Stimulated activated CD4-positive, alpha-beta T cell treated with anti-CD3 and anti-CD28 coated beads, Interleukin-1b, Interleukin-23, amount 100 ng/mL, for 1 hour (primary cell): ENCODE results near the gene NUDT3.
"Not testable (repeated sequence)": the region's sequence is repeated elsewhere in the genome, so short reads cannot be mapped to it uniquely, and the experiment has no call there.

Source experiments
- DNase-seq, 2 donors: peaks; one replicate each; pipeline ENCODE4 v3.0.0-alpha.2; 2020; ENCODE audit warnings: low read depth in 2 of 2

NUDT3 gene

DNA sequence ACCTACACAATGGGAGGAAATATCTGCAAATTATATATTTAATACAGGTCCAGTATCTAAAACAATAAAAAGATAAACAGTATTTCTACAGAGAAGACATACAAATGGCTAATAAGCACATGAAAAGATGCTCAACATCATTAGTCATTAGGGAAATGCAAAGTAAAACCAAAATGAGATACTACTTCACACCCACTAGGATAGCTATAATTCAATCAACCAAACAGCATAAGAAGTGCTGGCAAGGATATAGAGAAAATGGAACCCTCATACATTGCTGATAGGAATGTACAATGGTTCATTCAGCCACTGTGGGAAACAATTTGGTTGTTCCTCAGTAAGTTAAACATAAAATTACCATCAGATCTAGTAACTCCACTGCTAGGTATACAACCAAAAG, 48.7 kb downstream of the NUDT3 start:
- no peak for DNase-seq

DNA sequence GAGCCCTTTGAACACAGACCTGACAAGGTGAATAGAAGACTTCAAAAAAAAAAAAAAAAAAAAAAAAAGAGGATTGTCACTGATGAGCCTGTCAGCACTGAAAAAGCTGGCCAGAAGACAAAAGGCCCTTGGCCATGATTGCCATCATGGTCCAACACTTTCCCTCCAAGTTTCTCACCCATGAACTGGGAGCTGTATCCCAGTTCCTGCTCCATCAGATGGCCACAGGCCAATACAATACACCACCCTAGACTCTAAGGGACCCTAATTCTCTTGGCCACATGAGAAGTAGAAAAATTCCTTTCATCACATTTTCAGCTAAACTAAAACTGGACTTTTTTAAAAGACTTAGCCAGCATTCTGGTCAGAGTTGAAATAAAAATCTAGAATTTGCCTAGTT, 50.2 kb downstream of the NUDT3 start:
- no peak for DNase-seq

DNA sequence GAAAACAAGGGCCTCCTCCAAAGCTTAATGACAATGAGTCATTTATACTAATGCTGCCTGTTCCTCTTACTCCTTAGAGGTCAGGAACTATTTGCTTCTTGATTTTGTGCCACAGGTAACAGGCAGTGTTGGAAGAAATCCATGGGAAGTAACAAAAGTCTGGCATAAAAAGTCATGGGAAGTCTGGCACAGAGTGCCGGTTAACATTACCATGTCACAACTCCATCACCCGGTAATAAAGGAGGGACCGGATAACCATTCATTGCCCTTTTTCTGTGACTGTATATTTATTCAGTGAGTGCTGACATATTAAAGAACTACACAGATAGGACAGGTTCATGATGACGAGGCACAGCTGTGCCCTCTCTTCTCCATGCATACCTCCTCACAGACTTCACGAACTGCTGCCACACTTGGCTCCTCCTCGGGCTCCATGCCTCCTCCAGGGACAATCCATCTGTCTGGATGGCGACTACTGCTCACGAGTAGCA, 50.9 kb downstream of the NUDT3 start:
- no peak for DNase-seq

DNA sequence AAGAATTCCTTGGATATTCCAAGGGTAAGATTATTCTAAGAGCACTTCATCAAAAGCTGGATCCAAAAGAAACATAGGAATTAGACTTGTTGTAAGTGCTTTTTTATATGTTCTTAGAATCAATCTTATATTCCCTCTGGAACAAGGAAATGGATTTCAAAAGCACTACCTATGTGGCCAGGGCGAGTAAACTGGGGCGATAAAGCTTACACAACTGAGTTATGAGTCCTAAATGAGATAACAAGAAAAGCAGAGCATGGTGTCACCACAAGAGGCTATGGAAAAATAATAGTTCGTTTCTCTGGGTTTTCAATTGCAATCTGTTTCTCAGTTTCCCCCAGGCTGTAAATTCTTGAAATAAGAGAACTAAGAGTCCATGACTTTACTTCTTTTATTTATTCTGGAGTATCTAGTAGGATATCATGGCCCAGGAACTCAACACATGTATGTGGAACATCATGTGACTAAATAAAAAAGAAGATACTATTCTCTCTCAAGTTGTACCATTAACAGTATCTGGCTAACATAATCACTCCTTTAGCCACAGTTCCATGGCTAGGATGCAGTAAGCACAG, 51.5 kb downstream of the NUDT3 start:
- no peak for DNase-seq

DNA sequence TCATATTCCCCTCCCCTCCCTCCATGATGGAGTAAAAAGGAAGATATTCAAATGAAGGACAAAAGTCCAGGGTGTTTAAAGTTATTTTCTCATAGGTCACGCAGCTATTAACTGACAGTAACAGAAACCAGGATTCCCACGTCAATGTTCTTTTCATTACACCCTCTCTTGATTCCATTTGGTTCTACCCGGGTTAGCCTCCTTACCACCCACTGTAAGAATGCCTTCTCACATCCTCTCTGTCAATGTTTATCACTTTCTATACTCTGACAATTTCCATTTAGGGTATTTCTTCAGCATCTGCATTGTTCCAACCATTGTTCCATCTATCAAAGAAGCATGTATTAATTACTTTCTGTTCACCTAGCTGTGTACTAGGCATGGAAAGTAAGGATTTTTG, 52.1 kb downstream of the NUDT3 start:
- no peak for DNase-seq

DNA sequence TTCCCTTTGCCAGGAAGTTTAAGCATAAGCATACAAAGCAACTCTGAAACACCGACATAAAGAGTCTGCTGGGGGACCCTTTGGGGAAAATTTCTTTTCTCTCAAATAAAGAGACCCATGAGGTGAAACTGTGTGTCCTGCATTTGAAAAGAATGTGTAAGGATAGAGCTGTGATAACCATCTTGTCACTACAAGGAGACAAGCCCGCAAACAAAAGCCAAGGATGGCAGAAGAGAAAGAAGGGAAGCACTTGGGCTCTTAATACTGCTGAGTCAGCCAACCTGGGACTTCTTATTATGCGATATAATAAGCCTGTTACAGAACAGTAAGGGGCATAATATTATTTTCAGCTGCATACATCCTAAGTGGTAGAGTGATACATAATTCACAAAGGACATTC, 52.5 kb downstream of the NUDT3 start:
- DNase-seq, result no peak

DNA sequence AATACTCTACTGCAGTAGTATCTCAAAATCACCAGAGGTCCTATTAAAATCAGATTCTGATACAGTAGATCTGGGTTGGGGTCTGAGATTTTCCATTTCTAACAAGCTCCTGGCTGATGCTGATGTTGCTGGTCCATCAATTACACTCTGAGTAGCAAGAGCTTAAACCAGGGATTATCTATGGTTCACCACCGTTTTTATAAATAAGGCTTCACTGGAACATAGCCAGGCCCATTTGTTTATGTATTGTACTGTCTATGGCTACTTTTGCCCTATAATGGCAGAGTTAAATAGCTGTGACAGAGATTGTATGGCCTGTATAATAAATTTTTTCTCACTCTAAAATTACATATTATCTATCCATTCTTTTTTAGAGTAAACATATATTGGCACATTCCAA, 53.0 kb downstream of the NUDT3 start:
- no peak for DNase-seq

DNA sequence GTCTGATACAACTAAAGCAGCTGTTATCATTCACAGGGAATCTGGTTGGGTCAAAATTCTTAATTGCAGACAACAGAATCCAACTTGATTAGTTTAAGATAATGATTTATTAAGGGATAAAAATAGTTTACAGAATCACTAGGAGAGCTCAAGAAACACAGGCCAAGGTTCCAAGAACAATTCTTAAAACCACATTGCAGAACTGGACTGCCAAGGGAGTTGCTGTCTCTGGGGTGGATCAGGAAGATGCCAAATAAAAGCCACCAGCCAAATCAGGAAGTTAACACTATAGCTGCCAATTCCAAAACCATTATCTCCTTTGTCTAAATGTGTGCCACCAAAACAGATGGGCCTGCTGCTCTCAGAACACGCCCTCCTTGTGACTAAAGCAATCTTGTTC, 53.7 kb downstream of the NUDT3 start:
- no peak for DNase-seq

DNA sequence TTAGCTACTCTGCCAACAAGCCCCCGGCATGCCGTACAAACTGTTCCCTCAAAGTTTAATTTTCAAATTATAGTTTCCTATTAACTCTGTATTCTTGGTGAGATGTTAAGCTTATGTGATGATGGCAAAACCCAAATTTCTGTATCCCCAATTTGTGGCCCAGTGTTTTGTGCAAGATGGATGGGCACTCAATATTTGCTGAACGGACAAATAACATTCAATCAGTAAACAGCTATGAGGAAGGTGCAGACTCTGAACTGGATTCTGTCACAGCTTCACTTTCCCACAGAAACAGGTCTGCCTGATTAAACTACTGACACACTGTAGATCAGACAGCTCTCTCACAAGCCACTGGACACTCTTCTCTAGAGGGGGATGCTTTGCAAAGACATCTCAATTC, 54.1 kb downstream of the NUDT3 start:
- no peak for DNase-seq

DNA sequence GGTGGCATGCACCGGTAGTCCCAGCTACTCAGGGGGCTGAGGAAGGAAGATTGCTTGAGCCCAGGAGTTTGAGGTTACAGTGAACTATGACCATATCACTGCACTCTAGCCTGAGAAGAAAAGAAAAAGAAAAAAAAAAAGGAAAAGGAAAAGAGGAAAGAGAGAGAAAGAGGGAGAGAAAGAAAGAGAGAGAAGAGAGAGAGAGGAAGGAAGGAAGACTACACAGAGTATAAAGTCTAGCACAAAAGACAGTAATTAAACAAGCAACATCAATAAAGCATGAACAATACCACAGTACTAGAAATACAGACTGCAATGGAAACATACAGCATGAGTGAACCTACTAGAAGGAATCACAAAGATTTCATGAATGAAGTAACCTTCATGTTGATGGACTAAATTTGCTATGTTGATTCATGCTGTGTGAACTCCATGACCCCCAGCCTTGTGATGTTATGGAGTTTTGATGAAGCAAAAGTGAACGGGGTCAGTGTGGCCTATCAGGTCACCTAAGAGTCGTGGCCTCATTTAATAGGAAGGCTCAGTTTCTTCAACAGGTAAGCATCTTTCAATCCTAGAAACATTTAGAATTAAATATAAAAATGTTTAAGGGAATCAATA, 57.6 kb downstream of the NUDT3 start:
- DNase-seq, result no peak

DNA sequence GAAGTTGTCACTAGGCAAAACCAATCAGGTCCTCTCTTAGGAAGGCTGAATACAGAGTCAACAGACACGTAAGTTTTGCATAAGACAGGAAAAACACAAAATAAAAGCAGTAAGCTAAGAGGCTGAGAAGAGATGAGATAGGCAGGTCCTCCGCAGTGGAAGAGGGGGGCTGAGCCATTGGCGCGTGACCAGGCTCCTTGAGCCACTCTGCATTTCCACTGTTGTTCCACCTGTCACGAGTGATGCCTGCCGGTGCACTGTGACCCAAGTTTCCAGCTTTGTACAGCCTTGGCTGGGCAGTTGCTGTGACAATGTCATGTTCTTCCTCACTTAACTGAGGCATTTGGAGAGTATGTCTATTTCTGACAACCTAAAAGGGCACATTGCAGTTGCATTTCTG, 58.6 kb downstream of the NUDT3 start:
- DNase-seq, result no peak

DNA sequence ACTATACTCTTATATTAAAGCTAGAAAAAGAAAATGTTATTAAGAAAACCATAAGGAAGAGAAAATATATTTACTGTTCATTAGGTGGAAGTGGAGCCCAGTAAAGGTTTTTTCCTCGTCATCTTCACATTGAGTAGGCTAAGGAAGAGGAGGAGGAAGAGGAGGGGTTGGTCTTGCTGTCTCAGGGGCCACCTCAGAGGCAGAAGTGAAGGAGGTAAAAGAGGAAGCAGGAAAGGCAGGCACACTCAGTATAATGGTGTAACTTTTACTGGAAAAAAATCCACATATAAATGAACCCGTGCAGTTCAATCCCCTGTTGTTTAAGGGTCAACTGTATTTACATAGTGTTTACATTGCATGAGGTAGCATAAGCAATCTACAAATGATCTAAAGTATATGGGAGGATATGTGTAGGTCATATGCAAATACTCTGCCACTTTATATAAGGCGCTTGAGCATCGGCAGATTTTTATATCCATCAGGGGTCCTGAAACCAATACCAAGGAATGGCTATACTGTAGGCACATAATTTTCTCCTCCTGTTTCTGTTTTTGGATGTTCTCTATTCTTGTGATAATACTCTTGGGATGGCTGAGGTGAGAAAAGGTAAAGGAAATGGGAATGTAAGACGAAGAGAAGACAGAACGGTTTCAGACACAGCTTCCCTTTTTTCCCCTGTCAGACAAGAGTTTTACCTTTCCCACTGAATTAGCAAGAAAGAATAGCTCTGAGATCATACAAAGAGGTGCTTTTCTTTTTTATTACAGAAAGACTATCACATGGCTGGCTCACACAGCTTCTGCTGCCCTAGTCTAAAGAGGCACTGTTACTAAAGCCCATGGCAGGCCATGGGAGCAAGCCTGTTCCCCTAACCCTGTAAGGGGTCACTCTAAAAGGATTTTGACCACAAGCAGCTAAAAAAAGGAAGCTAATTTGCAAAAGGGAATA, 59.9 kb downstream of the NUDT3 start:
- DNase-seq, result no peak

DNA sequence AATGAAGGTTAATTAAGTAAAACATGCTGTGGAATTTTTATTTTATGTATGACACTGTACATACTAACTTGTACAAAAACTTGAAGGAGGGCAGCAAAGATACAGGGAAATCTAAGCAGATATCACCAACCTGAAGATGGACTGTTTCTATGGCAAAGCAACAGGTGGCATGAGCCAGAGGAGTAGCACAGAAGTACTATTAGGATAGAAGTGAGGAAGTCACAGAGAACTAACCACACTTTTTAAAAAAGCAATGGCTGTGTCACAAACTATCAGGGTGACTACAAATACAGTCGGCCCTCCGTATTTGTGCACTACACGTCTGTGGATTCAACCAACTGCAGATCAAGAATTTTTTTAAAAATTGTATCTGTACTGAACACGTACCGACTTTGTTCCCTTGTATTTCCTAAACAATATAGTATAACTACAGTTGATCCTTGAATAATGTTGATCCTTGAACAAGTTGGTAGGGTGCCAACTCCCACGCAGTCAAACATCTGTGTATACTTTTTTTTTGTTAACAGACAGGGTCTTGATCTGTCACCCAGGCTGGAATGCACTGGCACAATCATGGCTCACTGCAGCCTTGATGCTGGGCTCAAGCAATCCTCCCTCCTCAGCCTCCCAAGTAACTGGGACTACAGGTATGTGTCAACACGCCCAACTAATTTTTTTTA, 61.0 kb downstream of the NUDT3 start:
- no peak for DNase-seq

DNA sequence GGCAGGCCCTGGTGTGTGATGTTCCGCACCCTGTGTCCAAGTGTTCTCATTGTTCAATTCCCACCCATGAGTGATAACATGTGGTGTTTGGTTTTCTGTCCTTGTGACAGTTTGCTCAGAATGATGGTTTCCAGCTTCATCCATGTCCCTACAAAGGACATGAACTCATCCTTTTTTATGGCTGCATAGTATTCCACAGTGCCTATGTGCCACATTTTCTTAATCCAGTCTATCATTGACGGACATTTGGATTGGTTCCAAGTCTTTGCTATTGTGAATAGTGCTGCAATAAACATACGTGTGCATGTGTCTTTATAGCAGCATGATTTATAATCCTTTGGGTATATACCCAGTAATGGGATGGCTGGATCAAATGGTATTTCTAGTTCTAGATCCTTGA, 62.7 kb downstream of the NUDT3 start:
- DNase-seq, result not testable (repeated sequence)

DNA sequence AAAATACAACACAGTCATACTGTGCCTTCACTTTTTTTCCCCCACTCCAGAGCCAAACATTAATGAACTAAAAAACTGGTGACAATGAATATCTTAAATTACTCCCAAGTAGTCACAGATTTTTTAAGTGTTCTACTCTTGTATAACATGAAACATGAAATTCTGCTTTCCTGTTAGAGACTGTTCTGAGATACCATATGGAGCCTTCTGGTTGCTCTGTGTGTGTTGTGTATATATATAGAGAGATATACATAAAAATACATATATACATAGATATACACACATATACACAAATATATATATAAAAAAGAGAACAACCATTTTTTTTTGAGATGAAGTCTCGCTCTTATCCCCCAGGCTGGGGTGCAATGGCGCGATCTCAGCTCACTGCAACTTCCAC, 63.5 kb downstream of the NUDT3 start:
- no peak for DNase-seq

DNA sequence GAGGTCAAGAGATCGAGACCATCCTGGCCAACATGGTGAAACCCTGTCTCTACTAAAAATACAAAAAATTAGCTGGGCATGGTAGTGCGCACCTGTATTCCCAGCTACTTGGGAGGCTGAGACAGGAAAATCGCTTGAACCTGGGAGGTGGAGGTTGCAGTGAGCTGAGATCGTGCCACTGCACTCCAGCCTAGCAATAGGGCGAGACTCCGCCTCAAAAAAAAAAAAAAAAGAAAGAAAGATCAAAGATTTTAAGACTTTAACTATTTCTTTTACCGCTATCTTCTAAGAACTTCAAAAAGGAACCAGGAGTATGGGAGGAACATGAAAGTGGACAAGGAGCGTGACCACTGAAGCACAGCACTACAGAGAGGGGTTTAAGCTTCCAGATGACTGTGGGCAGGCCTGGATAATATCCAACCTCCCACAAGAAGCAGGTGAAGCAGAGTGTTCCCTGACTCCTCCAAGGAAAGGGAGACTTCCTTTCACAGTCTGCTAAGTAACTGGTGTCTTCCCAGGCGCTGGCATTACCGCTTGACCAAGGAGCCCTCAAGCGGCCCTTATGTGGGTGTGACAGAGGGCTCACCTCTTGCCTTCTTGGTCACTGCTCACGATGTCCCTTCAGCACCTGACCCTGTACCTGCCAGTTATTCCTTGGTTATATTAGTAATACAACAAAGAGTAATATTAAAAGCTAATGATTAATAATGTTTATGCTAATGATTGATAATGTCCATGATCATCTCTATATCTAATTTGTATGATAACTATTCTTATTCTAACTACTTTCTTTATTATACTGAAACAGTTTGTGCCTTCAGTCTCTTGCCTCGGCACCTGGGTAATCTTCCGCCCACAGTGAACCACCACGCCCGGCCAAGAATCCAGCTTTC, 64.9 kb downstream of the NUDT3 start:
- DNase-seq, result not testable (repeated sequence)

DNA sequence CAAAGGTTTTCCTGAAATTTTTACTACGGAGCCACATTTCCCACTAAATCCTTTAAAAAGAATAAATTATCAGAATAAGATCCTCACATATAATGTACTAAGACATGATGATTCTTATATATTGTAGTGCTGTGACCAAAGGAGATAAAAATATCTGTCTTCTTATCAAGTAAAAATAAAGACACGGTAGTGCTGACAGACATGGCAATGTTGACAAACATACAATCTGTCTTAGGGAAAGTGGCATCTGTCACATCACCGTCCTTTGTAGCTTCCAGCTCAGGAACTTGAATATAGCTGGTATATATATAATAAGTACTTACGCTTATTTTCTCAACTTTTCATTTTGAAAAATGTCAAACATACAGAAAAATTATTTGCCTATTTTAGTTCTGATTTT, 66.8 kb downstream of the NUDT3 start:
- no peak for DNase-seq

DNA sequence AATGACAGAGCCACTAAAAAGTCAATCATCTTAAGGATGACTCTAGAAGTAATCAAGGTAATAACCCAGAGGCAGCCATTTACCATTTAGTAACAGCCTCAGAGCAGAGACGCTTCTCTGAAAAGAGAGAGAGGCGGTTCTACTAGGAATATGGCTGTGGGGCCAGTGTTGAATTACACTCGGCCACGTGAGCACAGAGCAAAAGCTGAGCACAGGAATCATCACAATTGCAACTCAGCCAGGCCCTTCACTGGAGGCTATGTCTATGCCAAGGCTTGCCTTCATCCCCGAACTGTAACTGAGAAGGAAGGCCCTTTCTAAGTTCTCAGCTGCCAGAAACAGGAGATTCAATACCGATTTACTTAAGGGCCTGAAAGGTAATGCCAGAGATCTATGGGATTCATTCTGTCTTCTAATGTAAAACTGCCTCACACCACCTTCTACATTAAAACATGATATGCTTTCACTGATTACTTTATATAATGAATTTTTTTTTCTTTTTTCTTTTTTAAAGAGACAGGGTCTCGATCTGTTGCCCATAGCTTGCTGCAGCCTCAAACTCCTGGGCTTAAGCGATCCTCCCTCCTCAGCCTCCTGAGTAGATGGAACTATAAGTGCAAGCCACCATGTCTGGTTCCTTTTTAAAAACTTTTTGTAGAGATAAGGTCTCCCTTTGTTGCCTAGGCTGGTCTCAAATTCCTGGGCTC, 67.6 kb downstream of the NUDT3 start:
- no peak for DNase-seq

DNA sequence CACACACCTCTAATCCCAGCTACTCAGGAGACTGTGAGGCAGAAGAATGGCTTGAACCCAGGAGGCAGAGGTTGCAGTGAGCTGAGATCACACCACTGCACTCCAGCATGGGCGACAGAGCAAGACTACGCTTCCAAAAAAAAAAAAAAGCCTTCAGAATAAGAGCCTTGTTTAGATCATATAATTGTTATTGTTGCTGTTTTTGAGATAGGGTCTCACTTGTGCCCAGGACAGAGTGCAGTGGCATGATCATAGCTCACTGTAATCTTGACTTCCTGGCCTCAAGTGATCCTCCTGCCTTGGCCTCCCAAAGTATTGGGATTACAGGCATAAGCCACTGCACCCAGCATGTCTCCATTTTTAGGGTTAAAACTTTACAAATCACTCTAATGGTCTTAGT, 68.2 kb downstream of the NUDT3 start:
- DNase-seq, result not testable (repeated sequence)

DNA sequence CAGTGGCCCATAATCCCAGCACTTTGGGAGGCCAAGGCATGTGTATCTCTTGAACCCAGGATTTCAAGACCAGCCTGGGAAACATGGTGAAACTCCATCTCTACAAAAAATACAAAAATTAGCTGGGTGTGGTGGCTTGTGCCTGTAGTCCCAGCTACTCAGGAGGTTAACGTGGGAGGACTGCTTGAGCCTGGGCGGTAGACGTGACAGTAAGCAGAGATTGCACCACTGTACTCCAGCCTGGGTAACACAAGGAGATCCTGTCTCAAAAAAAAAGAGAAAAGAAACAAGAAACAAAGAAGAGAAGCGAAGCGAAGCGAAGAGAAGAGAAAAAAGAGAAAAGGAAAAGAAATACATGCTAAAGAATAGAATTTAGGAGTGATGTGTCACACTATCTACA, 69.2 kb downstream of the NUDT3 start:
- no peak for DNase-seq

DNA sequence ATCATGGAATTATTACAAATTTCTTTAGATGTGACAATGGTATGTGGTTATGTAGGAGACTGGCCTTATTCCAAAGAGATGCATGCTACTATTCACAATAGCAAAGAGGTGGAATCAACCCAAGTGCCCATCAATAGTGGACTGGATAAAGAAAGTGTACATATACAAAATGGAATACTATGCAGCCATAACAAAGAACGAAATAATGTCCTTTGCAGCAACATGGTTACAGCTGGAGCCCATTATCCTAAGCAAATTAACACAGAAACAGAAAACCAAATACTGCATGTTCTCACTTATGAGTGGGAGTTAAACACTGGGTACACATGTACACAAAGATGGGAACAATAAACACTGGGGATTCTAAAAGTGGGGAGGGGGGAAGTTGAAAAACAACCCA, 69.7 kb downstream of the NUDT3 start:
- no peak for DNase-seq
